Endodermal cell (in vitro differentiated cells): ENCODE results near the gene MRRF. TPM values are rescaled to one million over a fixed set of nuclear protein-coding genes. Genes with fewer than 3 reads are reported as not detected.

Source experiments
- DNase-seq: peaks from one replicate; pipeline ENCODE4 v3.0.0-alpha.2; 2017
- H3K27ac ChIP-seq: 2 replicates; pipeline ENCODE4 v1.5.1; 2013; ENCODE audit warnings: mild to moderate bottlenecking, low read depth, low read length, moderate library complexity
- H3K27me3 ChIP-seq: 2 replicates; pipeline ENCODE4 v1.6.1; 2013; ENCODE audit warnings: mild to moderate bottlenecking, low read length, moderate library complexity; ENCODE audit not compliant: insufficient read depth, control insufficient read depth, poor library complexity, severe bottlenecking
- H3K36me3 ChIP-seq: 2 replicates; pipeline ENCODE4 v1.7.0; 2013; ENCODE audit warnings: mild to moderate bottlenecking, low read length, moderate library complexity; ENCODE audit not compliant: control insufficient read depth, insufficient read depth
- H3K4me1 ChIP-seq: one replicate; pipeline ENCODE4 v1.7.0; 2013; ENCODE audit warnings: low read length; ENCODE audit not compliant: control insufficient read depth, insufficient read depth
- H3K4me3 ChIP-seq: 2 replicates; pipeline ENCODE4 v1.5.1; 2013; ENCODE audit warnings: mild to moderate bottlenecking, low read length, moderate library complexity
- H3K9ac ChIP-seq: 2 replicates; pipeline ENCODE4 v1.6.1; 2013; ENCODE audit warnings: mild to moderate bottlenecking, low read length, moderate library complexity; ENCODE audit not compliant: poor library complexity, severe bottlenecking; ENCODE audit errors: extremely low read depth
- H3K9me3 ChIP-seq: 2 replicates; pipeline ENCODE4 v1.6.1; 2013; ENCODE audit warnings: mild to moderate bottlenecking, low read length, moderate library complexity; ENCODE audit not compliant: control insufficient read depth
- H3K27ac Mint-ChIP-seq: 2 replicates; pipeline ENCODE4 v1.8.0; 2020; ENCODE audit warnings: mixed read lengths
- H3K27me3 Mint-ChIP-seq: 2 replicates; pipeline ENCODE4 v1.8.0; 2021; ENCODE audit warnings: mild to moderate bottlenecking, mixed read lengths; ENCODE audit not compliant: insufficient read depth
- H3K36me3 Mint-ChIP-seq: 2 replicates; pipeline ENCODE4 v1.8.0; 2020; ENCODE audit warnings: low read depth, mixed read lengths
- H3K4me1 Mint-ChIP-seq: 2 replicates; pipeline ENCODE4 v1.8.0; 2020; ENCODE audit warnings: mixed read lengths
- H3K4me3 Mint-ChIP-seq: 2 replicates; pipeline ENCODE4 v1.8.0; 2020; ENCODE audit warnings: mild to moderate bottlenecking, moderate library complexity, mixed read lengths
- H3K9me3 Mint-ChIP-seq: 2 replicates; pipeline ENCODE4 v1.8.0; 2020; ENCODE audit warnings: mild to moderate bottlenecking, mixed read lengths
- WGBS, 2 experiments: methylation state at CpG; one replicate each; pipeline versions ENCODE4 v1.1.5 to v1.1.7; 2013; ENCODE audit warnings: missing lambda C conversion rate in 2 of 2, mixed read lengths in 1 of 2; ENCODE audit not compliant: insufficient coverage in 1 of 2, insufficient read length in 1 of 2; 5-methylcytosine and 5-hydroxymethylcytosine counted together
- total RNA-seq, 2 donors: library from RNA; stranded (reverse); fragmentation: NEBNext Ultra II Directional in 1 of 2; extraction: Animal tissue kit (Norgen Biotek cat#: 25700) in 1 of 2; gene quantifications; 2 replicates in 1 of 2; 3 replicates in 1 of 2; pipeline ENCODE4 v1.2.1, GENCODE V29; 2021
- TF ChIP-seq, protein P1 (sequence below): fragments of 200-600 bp; sonication (generic); conservative IDR thresholded peaks from 2 replicates; pipeline ENCODE4 v1.5.0; 2021; ENCODE audit warnings: antibody characterized with exemption, mild to moderate bottlenecking

MRRF gene
- total RNA-seq, 2 donors from 2014 or later = 25.8 to 27.6 TPM

- Histone ChIP-seq H3K27ac (no peak overlapping the region), H3K4me3 (no peak overlapping the region), H3K36me3 (peaks cover 52% of the 10 kb centered on the region), H3K27me3 (no peaks in the 10 kb centered on the region), H3K9me3 (no peaks in the 10 kb centered on the region), H3K9ac (no peak overlapping the region), H3K4me1 (no peaks in the 10 kb centered on the region)
- H3K27me3 Mint-ChIP-seq = no peaks in the 10 kb centered on the region
- H3K36me3 Mint-ChIP-seq = peaks cover 46% of the 10 kb centered on the region
- 93 to 100% methylated on average over 1 to 3 of the region's 3 CpGs for WGBS, 2 experiments
- no peak for DNase-seq
- H3K4me1 Mint-ChIP-seq = peaks cover 3% of the 10 kb centered on the region
- no peaks in the 10 kb centered on the region for H3K9me3 Mint-ChIP-seq
- H3K4me3 Mint-ChIP-seq = no peak overlapping the region
- H3K27ac Mint-ChIP-seq = no peak overlapping the region
- TF ChIP-seq, protein P1, sequence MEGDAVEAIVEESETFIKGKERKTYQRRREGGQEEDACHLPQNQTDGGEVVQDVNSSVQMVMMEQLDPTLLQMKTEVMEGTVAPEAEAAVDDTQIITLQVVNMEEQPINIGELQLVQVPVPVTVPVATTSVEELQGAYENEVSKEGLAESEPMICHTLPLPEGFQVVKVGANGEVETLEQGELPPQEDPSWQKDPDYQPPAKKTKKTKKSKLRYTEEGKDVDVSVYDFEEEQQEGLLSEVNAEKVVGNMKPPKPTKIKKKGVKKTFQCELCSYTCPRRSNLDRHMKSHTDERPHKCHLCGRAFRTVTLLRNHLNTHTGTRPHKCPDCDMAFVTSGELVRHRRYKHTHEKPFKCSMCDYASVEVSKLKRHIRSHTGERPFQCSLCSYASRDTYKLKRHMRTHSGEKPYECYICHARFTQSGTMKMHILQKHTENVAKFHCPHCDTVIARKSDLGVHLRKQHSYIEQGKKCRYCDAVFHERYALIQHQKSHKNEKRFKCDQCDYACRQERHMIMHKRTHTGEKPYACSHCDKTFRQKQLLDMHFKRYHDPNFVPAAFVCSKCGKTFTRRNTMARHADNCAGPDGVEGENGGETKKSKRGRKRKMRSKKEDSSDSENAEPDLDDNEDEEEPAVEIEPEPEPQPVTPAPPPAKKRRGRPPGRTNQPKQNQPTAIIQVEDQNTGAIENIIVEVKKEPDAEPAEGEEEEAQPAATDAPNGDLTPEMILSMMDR = no peak
These were observed 26.8 kb downstream of the MRRF start for GRCh38 chr9:122291458-122291857.

- Mint-ChIP-seq H3K9me3 (no peaks in the 10 kb centered on the region), H3K27me3 (no peaks in the 10 kb centered on the region), H3K27ac (no peak overlapping the region), H3K36me3 (peaks cover 44% of the 10 kb centered on the region), H3K4me3 (no peak overlapping the region), H3K4me1 (peaks cover 4% of the 10 kb centered on the region)
- DNase-seq = no peak
- H3K9ac ChIP-seq = no peak overlapping the region
- WGBS, 2 experiments = 92 to 100% methylated on average over 2 to 4 of the region's 4 CpGs
- TF ChIP-seq, protein P1 = no peak
- no peak overlapping the region for H3K4me3 ChIP-seq
- peaks cover 42% of the 10 kb centered on the region for H3K36me3 ChIP-seq
- H3K27me3 ChIP-seq = no peaks in the 10 kb centered on the region
- H3K9me3 ChIP-seq = no peaks in the 10 kb centered on the region
- H3K27ac ChIP-seq = no peak overlapping the region
- no peaks in the 10 kb centered on the region for H3K4me1 ChIP-seq
These were observed 29.8 kb downstream of the MRRF start for GRCh38 chr9:122294531-122294930.

- no peaks in the 10 kb centered on the region for H3K27me3 ChIP-seq
- peaks cover 33% of the 10 kb centered on the region for H3K36me3 ChIP-seq
- no peaks in the 10 kb centered on the region for H3K4me1 ChIP-seq
- no peak overlapping the region for H3K4me3 ChIP-seq
- peaks cover 48% of the 10 kb centered on the region for H3K36me3 Mint-ChIP-seq
- no peak overlapping the region for H3K9ac ChIP-seq
- no peak overlapping the region for H3K27ac ChIP-seq
- TF ChIP-seq, protein P1 = no peak
- H3K9me3 Mint-ChIP-seq = no peaks in the 10 kb centered on the region
- peaks cover 6% of the 10 kb centered on the region for H3K4me1 Mint-ChIP-seq
- no peak overlapping the region for H3K4me3 Mint-ChIP-seq
- DNase-seq = no peak
- H3K27me3 Mint-ChIP-seq = no peaks in the 10 kb centered on the region
- H3K27ac Mint-ChIP-seq = no peak overlapping the region
- WGBS, 2 experiments = 96 to 100% methylated on average over 1 to 3 of the region's 3 CpGs
- H3K9me3 ChIP-seq = no peaks in the 10 kb centered on the region
These were observed 32.8 kb downstream of the MRRF start for GRCh38 chr9:122297512-122297911.
